Stimulated activated CD8-positive, alpha-beta memory T cell treated with anti-CD3 and anti-CD28 coated beads, Interleukin-15, amount 100 ng/mL, for 4 hours (primary cell): Measurements from ENCODE around the gene SEMA3F.
"Not testable (repeated sequence)": the region's sequence is repeated elsewhere in the genome, so short reads cannot be mapped to it uniquely, and the experiment has no call there.

Experiments used
- DNase-seq, 2 donors: peaks; one replicate each; pipeline ENCODE4 v3.0.0-alpha.2; 2020; ENCODE audit warnings: low read depth in 2 of 2

SEMA3F gene

DNA sequence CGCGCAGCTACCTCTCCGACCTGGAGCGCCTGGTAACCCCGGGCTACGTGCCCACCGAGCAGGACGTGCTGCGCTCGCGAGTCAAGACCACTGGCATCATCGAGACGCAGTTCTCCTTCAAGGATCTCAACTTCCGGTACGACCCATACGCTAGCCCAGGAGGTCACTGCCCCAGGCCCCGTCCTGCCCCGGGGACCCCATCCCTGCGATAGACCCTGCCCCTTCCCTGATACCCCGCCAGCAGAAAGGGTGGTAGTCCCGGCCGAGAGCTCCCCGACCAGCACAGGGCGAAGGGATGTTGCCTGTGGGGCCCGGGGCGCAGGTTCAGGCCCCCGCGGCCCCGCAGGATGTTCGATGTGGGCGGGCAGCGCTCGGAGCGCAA is 38.6 kb downstream of the SEMA3F start:
- DNase-seq: no peak

DNA sequence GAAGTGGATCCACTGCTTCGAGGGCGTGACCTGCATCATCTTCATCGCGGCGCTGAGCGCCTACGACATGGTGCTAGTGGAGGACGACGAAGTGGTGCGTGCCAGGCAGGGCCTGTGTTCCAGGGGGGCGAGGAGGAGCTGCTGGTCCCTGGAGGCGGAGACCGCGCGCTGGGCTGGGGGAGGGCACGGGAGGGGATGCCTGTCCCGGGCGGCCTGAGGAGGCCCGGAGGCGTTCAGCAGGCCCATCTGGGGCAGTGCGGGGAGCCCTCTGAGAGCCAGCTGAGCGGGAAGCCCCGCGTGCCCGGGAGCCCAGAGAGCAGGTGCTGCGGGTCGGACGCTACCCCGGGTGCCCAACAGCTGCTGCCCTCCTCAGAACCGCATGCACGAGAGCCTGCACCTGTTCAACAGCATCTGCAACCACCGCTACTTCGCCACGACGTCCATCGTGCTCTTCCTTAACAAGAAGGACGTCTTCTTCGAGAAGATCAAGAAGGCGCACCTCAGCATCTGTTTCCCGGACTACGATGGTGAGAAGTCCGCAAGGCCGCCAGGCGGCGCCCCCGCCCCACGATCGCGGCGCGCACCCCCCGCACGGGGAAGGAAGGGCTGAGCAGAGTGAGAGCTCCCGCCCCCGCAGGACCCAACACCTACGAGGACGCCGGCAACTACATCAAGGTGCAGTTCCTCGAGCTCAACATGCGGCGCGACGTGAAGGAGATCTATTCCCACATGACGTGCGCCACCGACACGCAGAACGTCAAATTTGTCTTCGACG is 39.2 kb downstream of the SEMA3F start:
- peak; percentile 78 to 87 for DNase-seq

DNA sequence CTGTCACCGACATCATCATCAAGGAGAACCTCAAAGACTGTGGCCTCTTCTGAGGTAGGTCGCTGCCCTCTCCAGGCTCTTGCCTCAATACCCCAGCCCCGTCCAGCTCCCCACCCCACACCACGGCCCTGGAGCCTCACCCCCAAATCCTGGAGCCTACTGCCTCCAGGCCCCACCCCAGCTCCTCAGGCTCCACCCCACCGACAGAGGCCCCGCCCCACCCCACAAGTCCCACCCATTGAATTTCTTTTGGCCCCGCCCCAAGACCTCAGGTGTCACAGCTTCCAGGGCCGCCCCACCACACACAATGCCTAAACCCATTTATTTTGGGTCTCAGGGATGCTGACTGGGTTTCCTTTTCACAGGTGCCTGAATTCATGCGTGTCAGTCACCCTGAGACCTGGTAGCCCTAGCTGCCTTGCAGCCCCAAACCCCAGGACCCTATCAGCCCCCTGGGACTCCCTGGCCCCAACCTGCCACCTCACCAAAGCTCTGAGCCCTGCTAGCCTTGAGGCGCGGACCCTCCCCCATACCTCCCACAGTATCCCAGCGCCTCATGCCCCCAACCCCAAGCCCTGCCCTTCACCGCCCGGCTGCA is 39.9 kb downstream of the SEMA3F start:
- no peak for DNase-seq

DNA sequence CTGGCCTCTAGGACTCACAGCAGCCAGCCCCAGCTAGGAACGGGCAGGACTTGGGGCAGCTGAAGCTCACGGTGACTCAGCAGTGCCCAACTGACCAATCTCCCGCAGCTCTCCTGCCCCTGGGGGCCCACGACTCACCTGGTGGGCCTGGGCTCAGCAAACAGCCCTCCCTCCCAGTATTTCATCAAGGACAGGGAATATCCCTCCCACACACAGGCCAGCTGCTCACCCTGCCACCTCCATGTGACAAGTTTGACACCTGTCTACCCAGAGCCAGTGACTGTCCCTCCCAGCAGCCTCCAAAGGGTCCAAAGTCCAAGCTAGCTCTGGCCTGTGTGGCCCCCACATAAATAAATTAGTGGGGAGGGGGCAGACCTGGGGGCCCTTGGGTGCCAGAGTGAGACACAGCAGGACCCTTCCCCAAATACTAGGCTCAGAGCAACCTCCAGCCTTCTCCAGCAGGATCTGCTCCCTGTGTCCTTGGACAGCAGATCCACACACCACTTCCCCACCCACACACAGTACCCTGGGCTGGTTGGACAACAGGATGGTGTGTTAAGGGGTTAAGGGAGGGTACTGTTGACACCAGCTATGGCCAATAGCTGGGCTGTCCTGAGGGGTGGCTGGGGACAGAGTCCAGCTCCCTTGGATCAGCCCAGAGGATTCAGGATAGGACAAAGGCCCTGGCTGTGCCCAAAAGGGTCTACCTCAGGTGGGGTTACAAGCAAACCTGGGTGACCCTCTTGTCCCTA is 40.6 kb downstream of the SEMA3F start:
- no peak for DNase-seq

DNA sequence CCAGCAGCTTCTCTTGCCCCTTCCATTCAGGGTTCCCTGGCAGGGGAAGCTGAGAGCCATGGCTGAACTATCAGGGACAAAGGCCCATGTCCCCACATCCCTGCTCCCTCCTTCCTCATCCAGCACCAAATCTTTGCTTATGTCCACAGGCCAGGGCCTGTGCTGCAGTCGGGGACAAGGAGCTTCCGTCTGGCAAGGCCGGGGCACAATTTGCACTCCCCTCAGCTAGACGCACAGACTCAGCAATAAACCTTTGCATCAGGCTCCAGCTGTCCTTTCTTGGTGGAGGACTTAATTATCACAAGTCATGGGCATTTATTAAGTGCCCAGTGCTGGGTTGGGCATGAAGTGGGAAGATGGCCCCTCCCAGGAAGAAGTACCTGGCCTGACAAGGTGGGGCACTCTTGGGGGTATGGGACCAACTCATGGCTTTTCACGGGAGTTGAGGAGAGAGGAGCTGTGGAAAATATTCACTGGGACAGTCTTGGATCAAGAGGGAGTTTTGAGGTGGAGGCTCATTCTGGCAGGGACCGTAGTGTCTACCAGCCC is 41.2 kb downstream of the SEMA3F start:
- DNase-seq: no peak

DNA sequence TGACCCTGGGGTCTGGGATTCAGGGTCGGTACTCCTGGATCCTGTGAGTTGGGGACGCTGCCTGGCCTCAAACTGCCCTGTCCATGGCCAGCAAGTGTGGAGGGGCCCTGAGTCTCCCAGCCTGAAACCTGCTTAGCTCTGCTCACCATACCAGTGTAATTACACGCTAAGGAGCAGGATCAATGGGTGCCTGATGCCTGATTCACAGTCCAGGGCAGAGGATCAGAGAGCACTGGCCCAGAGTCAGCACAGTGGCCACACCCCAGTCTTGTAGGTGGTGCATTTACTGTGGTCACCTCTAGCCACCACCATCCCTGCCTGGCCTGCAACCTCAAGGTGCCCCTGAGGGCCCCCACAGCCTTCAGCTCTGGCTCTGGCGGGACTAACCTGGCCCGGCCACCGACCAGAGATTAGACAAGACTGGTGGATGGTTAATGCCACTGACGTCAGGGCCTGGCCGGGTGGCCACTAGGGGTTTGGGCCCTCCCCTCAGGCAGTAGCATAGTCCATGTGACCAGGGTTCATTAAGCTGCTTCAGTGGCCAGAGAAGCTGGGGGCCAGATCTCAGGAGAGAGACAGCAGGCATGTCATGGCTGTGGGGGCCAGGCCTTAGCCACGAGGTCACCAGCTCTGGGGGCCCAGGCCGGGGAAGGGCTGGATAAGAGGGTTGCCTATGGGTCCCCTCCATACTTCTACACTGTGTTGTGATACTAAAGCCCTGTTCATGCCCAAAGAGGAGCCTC is 46.6 kb downstream of the SEMA3F start:
- no peak for DNase-seq

DNA sequence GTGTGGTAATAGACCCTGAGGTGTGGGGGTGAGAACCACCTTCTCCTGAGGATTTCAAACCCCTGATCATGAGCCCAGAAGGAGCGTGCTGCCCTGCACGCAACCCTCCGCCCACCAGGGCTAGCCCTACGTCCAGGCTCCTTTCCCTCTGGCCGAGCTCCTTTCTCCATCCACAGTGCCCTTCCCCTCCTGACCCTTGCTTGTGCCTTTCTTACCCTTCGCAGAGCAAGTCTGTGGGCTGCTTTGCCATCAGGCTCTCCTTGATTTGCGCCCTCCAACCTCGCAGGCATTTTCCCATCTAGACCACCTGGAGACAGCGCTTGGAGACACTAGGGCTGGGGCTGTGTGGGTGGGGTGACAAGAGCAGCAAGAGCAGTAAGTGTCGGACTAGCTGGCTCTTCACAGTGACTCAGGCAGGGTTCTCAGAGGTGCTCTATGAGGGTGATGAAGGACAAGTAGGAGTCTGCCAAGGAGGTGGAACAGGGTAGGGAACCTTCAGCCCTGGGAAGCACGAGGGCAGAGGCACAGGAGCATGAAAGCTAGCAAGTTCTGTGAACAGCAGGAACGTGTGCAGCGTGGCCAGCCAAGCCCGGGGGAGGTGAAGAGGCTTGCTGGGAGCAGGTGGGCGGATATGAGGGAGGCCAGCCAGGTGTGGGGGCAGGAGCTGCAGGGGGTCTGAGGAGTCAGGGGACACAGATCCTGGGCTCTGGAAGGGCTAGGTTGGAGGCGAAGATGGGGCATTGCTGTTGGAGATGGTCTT is 47.4 kb downstream of the SEMA3F start:
- no peak for DNase-seq

DNA sequence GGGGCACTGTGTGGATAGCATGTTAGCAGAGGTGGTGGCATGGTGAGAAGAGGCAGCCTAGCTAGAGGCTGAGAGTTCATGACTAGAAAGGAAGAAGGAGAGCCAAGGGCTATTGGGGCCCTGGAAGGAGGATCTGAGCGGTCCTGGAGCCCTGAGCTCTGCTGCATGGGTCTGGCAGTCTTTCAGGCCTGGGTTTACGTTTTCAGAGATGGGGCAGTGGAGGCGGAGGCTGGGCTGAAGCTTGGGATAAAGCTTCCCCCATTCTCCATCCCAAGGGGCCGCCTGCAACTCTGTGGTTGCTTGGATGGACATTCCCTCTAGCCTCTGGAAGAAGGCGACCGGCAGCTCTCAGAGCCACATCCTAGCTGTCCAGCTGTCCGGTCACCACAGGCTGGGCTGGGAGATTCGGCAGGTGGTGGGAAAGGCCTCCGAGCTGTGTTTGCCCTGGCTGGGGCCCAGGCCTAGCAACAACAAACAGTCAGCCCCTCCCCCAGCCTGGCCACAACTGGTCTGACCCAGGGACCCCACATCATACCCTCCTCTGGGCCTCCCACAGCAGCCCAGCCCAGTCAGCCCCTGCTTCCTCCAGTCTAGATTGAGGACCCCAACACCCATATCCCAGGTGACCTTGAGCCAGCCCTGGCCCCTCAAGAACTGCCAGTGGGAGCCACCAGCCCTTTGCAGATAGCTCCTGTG is 48.1 kb downstream of the SEMA3F start:
- no peak for DNase-seq

DNA sequence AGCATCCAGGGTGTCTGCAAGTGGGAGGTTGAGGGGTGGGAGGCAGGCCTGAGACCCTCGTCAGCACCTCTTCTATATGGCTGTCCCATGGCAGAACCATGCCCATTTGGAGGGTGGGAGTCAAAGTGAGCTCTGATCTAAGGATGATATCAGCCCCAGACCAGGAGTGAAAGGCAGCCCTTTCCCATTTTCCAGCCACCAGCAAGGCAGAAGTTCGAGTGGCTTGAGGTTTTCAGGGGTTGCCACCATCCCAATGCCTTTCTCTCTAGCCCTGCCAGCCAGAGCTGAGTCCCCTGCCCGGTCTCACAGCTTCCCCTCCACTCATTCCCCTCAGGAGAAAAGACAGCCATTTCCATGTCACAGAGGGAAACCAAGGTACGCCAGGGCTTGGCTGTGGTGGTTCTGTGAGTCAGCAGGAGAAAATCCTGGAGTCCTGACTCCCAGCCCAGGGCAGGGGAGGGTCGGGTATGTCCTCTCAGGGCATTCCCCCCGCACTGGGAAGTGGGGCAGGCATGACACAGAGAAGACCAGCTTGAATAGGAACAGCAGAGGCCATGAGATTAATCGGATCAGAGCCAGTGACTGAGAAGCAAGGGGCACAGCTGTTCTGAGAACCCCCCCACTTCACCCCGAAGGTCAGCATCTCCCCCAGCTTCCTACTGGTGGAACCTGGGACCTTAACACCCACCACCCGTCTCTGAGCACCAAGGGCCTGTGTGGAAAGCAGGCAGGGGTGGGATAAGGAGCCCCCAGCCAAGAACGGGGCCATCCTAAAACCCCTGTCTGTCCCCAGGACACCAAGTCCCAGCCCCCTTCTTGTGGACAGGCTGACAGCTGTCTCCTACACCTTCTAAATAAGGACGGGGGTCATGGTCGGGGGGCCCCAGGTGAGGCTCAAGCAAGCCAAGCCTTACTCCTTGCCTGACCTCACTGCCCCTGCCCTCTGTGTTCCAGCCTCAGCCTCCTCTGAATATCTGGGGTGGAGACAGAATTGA is 49.0 kb downstream of the SEMA3F start:
- no peak for DNase-seq

DNA sequence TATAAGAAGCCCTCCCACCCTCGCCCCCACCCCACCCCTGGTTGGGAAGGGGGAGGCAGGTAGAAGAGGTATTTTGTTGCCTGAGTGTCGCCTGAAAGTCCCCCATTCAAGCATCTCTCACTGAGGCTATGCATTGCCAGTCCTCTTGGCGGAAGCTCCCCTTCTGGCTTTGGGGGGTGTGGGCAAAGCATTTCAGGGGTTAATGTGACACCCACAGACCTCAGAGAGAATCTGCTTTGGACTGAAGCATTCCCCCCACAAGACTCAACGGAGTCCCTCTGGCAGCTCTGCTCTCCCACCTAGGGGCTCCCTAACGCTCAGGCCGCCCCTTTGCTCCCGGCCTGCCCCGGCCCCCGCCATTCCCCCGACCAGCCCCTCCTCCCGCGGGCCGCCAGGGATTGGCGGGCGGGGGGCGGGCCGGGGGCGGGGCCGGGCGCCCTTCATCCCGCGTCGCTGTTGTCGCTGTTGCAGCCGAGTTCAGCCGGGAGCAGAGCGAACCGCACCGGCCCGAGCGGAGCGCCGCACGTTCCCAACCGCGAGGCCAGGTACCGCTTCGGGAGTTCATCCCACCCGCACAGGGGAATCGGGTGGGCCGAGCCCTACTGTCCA is 49.8 kb downstream of the SEMA3F start, which contains the start of gene SLC38A3:
TSS of gene SLC38A3 (plus strand) at position 468 of the 609 bp plus-strand sequence. CDS start 8,929 bp downstream, outside the sequence.
- no peak for DNase-seq

DNA sequence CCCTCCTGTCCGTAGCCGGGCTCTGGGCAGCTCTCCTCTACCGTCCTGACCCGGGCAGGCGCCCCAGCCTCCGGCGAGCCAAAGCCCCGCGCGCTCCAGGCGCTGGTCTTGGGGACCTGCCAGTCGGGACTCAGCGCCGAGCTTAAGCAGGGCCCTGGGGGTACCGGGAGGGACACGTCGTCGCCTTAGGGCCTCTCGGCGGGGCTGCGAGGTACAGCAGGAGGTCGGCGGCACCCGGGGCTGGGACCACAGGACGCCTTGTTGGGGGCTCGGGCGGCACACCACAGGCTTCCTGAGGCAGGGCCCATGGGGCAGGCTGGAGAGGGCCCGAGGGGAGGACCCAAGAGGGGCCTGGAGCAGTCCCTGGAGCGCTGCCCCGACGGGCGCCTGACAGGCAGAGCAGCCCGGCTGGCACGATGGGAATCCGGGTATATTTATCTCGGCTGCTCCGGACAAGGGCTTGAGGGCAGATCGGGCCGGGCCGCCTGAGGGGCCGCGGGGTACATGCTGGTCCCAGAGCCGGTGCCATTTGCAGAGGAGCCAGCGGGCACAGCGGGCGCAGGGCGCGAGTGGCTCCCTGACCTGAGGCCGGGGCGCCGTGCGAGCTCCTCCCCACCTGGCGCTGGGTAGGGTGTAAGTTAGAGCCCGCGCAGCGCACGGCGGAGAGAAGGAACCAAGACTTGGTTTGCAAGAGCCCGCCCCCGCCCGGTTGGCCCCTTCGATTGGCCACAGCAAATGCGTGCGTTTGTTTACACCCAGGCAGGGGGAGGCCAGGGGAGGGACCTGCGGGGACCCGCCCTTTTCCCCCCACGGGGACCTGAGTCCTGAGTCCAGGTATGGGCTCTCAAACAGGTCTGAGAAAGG is 50.5 kb downstream of the SEMA3F start:
- DNase-seq: no peak

DNA sequence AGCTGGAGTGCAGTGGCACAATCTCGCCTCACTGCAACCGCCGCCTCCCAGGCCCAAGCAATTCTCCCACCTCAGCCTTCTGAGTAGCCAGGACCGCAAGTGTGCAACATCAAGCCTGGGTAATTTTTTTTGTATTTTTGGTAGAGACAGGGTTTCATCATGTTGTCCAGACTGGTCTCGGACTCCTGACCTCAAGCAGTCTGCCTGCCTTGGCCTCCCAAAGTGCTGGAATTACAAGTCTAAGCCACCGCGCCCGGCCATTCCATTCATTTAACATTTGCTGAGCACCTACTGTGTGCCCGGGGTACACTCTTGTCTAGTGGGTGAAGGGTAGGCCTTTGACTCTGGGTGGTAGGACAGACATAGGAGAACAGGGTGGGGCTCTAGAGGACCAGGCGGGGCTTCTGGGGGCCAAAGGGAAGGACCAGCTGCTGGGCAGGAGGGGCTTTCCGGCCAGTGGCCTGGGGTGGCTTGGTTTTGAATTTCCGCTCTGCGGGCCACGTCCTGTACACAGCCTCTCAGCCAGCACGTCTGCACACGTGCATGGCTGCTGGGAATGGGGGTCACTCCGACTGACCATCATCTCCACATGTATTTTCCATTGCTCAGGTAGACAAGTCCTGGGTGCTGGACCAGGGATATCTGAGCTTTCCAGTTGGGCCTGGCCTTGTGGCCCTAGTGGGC is 52.4 kb downstream of the SEMA3F start:
- no peak for DNase-seq

DNA sequence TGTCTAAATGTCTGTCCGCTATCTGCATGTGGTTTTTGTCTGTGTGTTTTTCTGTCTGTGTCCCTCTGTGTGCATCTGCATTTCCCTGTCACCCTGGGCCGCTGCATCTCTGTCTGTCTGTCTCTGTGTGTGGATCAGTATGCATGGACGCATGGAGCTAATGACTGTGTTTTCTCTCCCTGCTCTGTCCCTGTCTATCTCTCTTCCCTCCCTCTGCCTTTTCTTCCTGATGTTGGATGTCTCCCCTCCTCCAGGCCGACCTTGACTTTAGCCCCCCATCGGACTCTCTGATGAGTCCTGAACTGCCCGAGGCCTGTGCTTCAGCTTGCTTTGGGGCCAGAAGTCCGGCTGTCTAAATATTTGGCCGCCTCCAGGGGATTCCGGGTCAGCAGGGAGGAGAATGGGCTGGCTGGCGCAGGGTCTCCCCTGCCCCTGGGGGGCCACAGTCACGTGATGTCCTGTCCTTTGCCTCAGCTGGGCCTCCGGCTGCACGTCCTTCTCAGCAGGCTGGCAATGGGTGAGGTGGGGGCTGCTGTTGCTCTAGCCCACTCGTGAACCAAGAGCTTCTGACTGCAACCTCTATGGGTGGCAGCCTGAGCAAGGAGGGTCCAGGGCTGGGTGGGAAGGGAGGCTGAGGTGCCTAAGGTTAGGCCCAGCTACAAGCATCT is 53.7 kb downstream of the SEMA3F start:
- DNase-seq: no peak

DNA sequence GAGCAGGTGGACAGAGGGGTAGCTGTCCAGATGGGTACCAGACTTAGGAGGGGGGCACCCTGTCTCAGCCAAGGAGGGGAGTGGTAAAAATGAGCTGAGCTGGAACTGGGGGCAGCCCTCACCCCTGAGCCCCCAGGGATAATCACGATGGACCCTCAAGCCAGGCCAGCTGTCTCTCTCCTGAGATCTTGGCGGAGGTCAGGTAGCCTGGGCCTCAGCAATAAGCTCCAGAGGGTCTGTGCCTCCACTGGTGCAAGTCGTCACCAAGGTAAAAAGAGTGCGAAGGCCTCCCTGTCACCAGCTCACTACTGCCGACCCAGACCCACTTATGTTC is 55.0 kb downstream of the SEMA3F start:
- DNase-seq: no peak

DNA sequence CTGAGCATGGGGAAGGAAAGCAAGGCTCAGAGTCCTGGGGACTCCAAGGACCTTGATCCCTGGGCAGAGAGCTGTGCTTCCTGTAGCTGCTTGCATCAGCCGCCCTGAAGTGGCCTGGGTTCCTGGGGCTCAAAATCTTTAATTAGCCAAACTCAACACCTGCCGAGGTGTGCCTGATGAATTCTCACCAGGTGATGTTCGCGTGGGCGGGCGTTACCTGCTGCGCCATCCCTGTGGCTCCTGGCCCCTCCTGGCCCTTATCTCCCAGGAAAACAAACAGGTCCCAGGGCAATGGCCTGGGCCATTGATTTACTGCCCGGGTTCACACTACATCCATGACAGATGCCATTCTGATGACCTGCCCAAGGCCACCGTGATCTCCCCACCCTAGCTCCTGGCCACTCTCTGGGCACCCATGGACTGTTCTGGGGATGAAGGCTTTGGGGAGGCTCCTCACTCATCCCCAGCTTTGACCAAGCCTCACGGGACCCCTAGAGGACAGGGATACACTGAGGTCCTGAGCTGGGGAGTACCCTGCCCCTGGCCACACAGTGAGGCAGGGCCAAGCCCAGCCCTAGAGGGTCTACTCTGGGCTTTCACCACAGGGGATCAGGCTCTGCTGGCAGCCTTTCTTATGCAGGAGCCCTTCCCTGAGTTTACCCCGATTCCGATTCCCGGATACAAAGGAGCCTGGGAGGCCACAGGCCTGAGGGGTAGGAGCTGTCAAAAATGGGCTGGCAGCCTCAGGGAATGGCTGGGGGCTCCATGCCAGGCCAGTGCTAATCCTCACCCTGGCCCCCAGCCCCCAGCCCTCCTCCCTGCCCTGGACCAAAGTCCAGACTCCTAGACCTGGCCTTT is 55.6 kb downstream of the SEMA3F start:
- no peak for DNase-seq

DNA sequence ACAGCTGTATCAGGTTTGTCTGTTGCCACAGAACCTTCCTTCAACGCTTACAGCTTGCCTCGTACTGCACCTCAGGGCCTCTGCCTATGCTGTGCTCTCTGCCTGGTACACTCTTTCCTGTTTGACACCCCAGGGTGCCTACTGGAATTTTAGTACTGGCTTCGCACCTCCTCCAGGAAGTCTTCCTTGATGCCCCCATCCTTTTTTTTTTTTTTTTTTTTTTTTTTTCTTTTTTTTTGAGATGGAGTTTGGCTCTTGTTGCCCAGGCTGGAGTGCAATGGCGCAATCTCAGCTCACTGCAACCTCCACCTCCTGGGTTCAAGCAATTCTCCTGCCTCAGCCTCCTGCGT is 56.2 kb downstream of the SEMA3F start:
- not testable (repeated sequence) for DNase-seq
